Measurements from ENCODE around the gene C19orf38. TPM values are rescaled to one million over a fixed set of nuclear protein-coding genes. Genes with fewer than 3 reads are reported as not detected.
A peak's percentile ranks its signal among the peaks of the same experiment; 100 is the strongest.

C19orf38 gene
- polyA plus RNA-seq, 2 of the 4 experiments (the other 2 are of a cell fraction) = 0.09 to 0.13 TPM

DNA sequence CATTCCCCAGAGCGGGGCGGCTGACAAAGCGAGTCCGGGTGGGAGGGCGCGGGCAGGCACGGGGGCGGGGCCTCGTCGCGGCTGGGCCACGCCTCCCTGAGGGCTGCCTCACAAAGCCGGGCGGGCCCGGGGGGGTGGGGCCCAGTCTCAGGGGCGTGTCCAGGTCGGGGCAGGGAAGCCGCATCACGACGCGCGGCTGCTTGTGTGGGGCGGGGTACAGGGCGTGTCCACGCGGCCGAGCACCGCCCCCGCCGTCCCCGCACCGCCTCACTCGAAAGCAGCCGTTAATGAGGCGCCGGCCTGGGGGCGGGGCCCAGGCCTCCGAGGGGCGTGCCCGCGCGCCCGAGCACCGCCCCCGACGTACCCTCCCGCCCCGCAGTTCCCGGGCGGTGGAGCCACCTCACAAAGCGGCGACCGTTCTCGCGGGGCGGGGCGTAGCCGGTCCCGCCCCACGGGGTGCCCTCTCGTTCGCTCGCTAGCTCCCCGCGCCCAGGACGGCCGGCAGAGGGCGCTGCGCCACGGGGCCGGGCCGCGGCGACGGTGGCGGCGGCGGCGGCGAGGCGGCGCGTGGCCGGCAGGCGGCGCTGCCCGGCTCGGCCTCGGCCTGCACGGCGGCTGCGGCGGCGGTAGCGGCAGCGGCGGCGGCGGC lies 22.9 kb downstream of the C19orf38 start, which contains the start of gene CARM1:
CARM1 (plus strand) TSS at position 599 of the 649 bp plus-strand sequence. CDS start 150 bp downstream, outside the sequence.
- CTCF ChIA-PET = interaction anchor here (0.6 to 1.8 kb wide), 11 partner anchors 10 to 164 kb away, joined by 3 to 6 read pairs (median 4); no protein-coding TSS in a partner anchor
- H3K4me3 ChIP-seq = peak within 1 kb of the TSS; percentile 99
- ATAC-seq (peak; percentile 86 to 89), DNase-seq (ENCODE audit: low read depth in 1 of 2, low spot score in 1 of 2) (peak; percentile 84 to 97), FAIRE-seq (no peak)
- H3K4me2 ChIP-seq = peak within 1 kb of the TSS; percentile 80
- peaks cover 11% of the 10 kb centered on the region; the same call in 1 of the 3 replicates for H3K4me1 ChIP-seq
- peak within 1 kb of the TSS; percentile 97 to 99 for H3K27ac ChIP-seq
- no peaks in the 10 kb centered on the region for H3K9me3 ChIP-seq
- peak in 1 of 2 experiments; percentile 11; a peak in 1 of 5 replicates for TF ChIP-seq RAD21 (conservative IDR thresholded peaks at IDR 0.05 in 1 of 2, IDR thresholded peaks at IDR 0.05 in 1 of 2)
- TF ChIP-seq HDAC2 (IDR thresholded peaks at IDR 0.05) = no peak
- TF ChIP-seq FOSL2 (IDR thresholded peaks at IDR 0.05) = no peak
- TF ChIP-seq FOSL2 (CRISPR knock-in tag; IDR thresholded peaks at IDR 0.05) = no peak
- TF ChIP-seq CTCF (IDR thresholded peaks at IDR 0.05) = peak; percentile 90
- TF ChIP-seq TFCP2L1 (CRISPR knock-in tag; IDR thresholded peaks at IDR 0.05) = no peak
- no peak for TF ChIP-seq HOXA7 (CRISPR knock-in tag; IDR thresholded peaks at IDR 0.05)
- TF ChIP-seq ZFP36 (IDR thresholded peaks at IDR 0.05; ENCODE audit: borderline replicate concordance, partially characterized antibody) = no peak
- TF ChIP-seq JUN (IDR thresholded peaks at IDR 0.05) = 0 out of 5 replicates have a peak, but pooled peaks of 1 of the 2 experiments have one; percentile 12
- TF ChIP-seq, protein P1, sequence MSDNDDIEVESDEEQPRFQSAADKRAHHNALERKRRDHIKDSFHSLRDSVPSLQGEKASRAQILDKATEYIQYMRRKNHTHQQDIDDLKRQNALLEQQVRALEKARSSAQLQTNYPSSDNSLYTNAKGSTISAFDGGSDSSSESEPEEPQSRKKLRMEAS (IDR thresholded peaks at IDR 0.05) = peak; percentile 17; the same call in 1 of the 2 replicates
- TF ChIP-seq SMC3 (IDR thresholded peaks at IDR 0.05) = peak; percentile 39; the same call in 2 of the 3 replicates
- no peak for TF ChIP-seq NR3C1 (IDR thresholded peaks at IDR 0.05)
- 0% methylated on average over 3 of the region's 99 CpGs for WGBS (ENCODE audit: missing lambda C conversion rate)
- POLR2A ChIA-PET = no interaction called here

- ChIA-PET CTCF (interaction anchor here (0.6 to 2.0 kb wide), 12 partner anchors 8 to 163 kb away, joined by 3 to 9 read pairs (median 4); partner anchors contain the start of gene TMED1), POLR2A (interaction anchor here (0.8 kb wide), 1 partner anchor 65 kb away, joined by 5 read pairs; no protein-coding TSS in a partner anchor)
- ATAC-seq (peak; percentile 7 to 27; a peak in 4 of 6 replicates), FAIRE-seq (no peak), DNase-seq (ENCODE audit: low read depth in 1 of 2, low spot score in 1 of 2) (no peak)
- WGBS (ENCODE audit: missing lambda C conversion rate) = 0% methylated on average over 2 of the region's 90 CpGs
- H3K27ac ChIP-seq = peak overlapping the region; percentile 97 to 99
- TF ChIP-seq CHD2 (IDR thresholded peaks at IDR 0.05; ENCODE audit: low read length, partially characterized antibody) (no peak), USF2 (IDR thresholded peaks at IDR 0.05) (no peak), RAD21 (conservative IDR thresholded peaks at IDR 0.05 in 1 of 2, IDR thresholded peaks at IDR 0.05 in 1 of 2) (no peak), BHLHE40 (IDR thresholded peaks at IDR 0.05; ENCODE audit: low read depth, low read length) (no peak), NPAS2 (CRISPR knock-in tag; IDR thresholded peaks at IDR 0.05; ENCODE audit: borderline replicate concordance) (no peak), JUN (IDR thresholded peaks at IDR 0.05) (no peak), NFE2L2 (conservative IDR thresholded peaks at IDR 0.05; ENCODE audit: low read length) (no peak), RCOR1 (IDR thresholded peaks at IDR 0.05; ENCODE audit: low read depth, low read length) (no peak)
- TF ChIP-seq, protein P1 (IDR thresholded peaks at IDR 0.05) = no peak
- H3K4me1 ChIP-seq = peaks cover 11% of the 10 kb centered on the region; the same call in 1 of the 3 replicates
- peak overlapping the region; percentile 99 for H3K4me3 ChIP-seq
- H3K9me3 ChIP-seq = no peaks in the 10 kb centered on the region
- H3K4me2 ChIP-seq = peak overlapping the region; percentile 80
These were observed 23.7 kb downstream of the C19orf38 start for GRCh38 chr19:10871711-10872545.
